GM12865 (cell line): ENCODE data around the gene CRCP.
A peak's percentile ranks its signal among the peaks of the same experiment; 100 is the strongest.
"Not testable (repeated sequence)": the region's sequence is repeated elsewhere in the genome, so short reads cannot be mapped to it uniquely, and the experiment has no call there.

Source experiments
- DNase-seq: peaks from one replicate; pipeline ENCODE4 v3.0.0; 2010; ENCODE audit warnings: low read depth
- H3K4me3 ChIP-seq: 2 replicates; pipeline ENCODE4 v1.5.1; 2011; ENCODE audit warnings: mild to moderate bottlenecking, low read depth, low read length, control low read depth
- CTCF ChIP-seq: IDR thresholded peaks from 2 replicates; pipeline ENCODE4 v1.5.1; 2011; ENCODE audit warnings: low read length, control low read depth, low read depth, inconsistent platforms; ENCODE audit not compliant: insufficient read depth; ENCODE audit errors: missing control alignments

The CRCP gene

GRCh38 chr7:66163186-66163610, 48.6 kb downstream of the CRCP start:
- TF ChIP-seq CTCF = no peak
- no peak overlapping the region for H3K4me3 ChIP-seq
- DNase-seq = no peak

GRCh38 chr7:66164356-66164755, 49.7 kb downstream of the CRCP start:
- no peak overlapping the region for H3K4me3 ChIP-seq
- DNase-seq = no peak
- no peak for TF ChIP-seq CTCF

- H3K4me3 ChIP-seq = no peak overlapping the region
- TF ChIP-seq CTCF = no peak
- no peak for DNase-seq
Observed at GRCh38 chr7:66167773-66168387, 53.2 kb downstream of the CRCP start.

GRCh38 chr7:66169616-66170015, 55.0 kb downstream of the CRCP start:
- no peak for TF ChIP-seq CTCF
- no peak for DNase-seq
- H3K4me3 ChIP-seq = no peak overlapping the region

- DNase-seq = no peak
- no peak overlapping the region for H3K4me3 ChIP-seq
- no peak for TF ChIP-seq CTCF
Observed at GRCh38 chr7:66170309-66171231, 55.9 kb downstream of the CRCP start.

GRCh38 chr7:66172536-66173401, 58.1 kb downstream of the CRCP start:
- not testable (repeated sequence) for H3K4me3 ChIP-seq
- peak; percentile 9 for DNase-seq

- TF ChIP-seq CTCF = no peak
- DNase-seq = no peak
- no peak overlapping the region for H3K4me3 ChIP-seq
Observed at GRCh38 chr7:66173856-66174255, 59.2 kb downstream of the CRCP start.

- not testable (repeated sequence) for H3K4me3 ChIP-seq, DNase-seq
Observed at GRCh38 chr7:66175006-66175405, 60.4 kb downstream of the CRCP start.
